Cardiac fibroblast (primary cell): ENCODE data around the gene PRC1.

Source experiments
- DNase-seq, 2 donors: peaks; one replicate each; pipeline versions ENCODE4 v3.0.0 to v3.0.0-alpha.2; 2010; ENCODE audit warnings: low read depth in 2 of 2
- H3K4me3 ChIP-seq, 2 donors: replicated peaks in 1 of 2; 1 replicate in 1 of 2; 2 replicates in 1 of 2; pipeline ENCODE4 v1.5.1; 2011; ENCODE audit warnings: low read depth in 2 of 2, low read length in 2 of 2, mild to moderate bottlenecking in 2 of 2, moderate library complexity in 1 of 2
- TF ChIP-seq, protein P1 (sequence below): IDR thresholded peaks from one replicate; pipeline ENCODE4 v1.5.1; 2011; ENCODE audit warnings: low read depth, mild to moderate bottlenecking, low read length, inconsistent platforms

The PRC1 gene

DNA sequence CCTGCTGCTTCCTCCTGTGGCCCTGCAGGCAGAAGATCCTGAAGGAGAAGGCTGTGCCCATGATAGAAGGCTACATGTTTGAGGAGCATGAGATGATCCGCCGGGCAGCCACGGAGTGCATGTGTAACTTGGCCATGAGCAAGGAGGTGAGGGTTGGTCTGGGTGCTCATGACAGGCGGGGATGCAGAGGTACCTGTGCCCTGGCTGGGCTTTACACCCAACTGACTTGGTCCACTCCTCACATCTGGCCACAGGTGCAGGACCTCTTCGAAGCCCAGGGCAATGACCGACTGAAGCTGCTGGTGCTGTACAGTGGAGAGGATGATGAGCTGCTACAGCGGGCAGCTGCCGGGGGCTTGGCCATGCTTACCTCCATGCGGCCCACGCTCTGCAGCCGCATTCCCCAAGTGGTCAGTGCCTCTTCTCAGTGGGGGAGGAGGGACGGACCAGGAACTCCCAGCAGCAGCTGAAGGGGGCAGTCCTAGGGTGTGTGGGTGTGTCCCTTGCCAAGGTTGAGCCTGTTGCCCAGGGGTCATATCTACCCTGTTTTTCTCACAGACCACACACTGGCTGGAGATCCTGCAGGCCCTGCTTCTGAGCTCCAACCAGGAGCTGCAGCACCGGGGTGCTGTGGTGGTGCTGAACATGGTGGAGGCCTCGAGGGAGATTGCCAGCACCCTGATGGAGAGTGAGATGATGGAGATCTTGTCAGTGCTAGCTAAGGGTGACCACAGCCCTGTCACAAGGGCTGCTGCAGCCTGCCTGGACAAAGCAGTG, 41.2 kb downstream of the PRC1 start:
- TF ChIP-seq, protein P1, sequence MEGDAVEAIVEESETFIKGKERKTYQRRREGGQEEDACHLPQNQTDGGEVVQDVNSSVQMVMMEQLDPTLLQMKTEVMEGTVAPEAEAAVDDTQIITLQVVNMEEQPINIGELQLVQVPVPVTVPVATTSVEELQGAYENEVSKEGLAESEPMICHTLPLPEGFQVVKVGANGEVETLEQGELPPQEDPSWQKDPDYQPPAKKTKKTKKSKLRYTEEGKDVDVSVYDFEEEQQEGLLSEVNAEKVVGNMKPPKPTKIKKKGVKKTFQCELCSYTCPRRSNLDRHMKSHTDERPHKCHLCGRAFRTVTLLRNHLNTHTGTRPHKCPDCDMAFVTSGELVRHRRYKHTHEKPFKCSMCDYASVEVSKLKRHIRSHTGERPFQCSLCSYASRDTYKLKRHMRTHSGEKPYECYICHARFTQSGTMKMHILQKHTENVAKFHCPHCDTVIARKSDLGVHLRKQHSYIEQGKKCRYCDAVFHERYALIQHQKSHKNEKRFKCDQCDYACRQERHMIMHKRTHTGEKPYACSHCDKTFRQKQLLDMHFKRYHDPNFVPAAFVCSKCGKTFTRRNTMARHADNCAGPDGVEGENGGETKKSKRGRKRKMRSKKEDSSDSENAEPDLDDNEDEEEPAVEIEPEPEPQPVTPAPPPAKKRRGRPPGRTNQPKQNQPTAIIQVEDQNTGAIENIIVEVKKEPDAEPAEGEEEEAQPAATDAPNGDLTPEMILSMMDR = no peak
- H3K4me3 ChIP-seq = no peak overlapping the region
- no peak for DNase-seq

DNA sequence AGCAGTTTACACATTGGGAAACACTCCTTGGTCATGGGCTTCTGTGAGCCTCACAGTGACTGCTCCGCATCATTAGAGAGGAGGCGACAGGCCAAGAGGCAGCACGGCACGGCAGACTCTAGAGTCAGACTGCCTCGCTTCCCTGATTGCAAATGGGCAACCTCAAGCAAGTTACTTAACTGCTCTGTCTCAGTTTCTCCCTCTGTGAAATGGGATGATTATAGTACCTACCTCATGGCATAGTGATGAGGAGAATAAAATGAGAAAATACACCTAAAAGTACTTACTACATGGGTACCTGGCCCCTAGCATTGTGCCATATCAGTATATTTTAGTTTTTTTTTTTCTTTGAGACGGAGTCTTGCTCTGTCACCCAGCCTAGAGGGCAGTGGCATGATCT, 43.7 kb downstream of the PRC1 start:
- TF ChIP-seq, protein P1 = no peak
- H3K4me3 ChIP-seq = no peak overlapping the region
- no peak for DNase-seq

DNA sequence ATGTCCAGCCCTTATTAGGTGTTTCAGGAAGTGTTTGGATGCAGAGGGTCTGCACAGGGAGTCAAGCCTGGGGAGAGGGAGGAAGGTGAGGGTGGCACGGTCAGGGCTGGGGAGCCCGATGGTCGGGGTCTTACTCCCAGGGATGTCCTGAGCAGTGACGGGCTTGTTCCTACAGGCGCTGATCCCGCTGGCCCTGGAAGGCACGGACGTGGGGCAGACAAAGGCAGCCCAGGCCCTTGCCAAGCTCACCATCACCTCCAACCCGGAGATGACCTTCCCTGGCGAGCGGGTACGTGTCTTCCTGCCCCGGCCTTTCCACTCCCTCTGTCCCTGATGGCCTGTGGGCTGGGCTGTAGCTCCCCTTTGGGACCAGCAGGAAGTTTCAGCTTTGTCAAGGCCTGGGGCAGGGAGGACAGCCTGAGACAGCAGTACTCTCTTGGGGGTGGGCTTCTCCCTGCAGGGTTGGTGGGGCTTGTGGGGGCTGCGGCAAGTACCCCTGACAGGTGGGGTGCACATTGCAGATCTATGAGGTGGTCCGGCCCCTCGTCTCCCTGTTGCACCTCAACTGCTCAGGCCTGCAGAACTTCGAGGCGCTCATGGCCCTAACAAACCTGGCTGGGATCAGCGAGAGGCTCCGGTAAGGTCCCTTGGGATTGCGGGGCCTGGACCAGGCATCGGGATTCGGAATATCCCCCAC, 44.2 kb downstream of the PRC1 start:
- no peak for DNase-seq
- TF ChIP-seq, protein P1 = no peak
- no peak overlapping the region for H3K4me3 ChIP-seq

DNA sequence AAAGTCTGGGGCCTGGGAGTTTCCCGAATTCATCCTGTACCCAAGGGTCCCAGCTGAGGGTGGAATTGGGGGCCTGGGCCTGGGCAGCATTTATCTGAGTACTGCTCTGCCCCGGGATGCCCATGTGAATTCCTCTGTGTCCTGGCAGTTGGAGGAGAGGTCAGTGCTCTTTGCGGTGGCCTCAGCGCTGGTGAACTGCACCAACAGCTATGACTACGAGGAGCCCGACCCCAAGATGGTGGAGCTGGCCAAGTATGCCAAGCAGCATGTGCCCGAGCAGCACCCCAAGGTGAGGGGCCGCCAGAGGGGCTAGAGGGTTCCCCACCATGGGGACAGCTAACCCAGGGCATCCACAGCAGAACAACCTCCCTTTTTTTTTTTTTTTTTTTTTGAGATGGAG, 45.8 kb downstream of the PRC1 start:
- TF ChIP-seq, protein P1 = no peak
- no peak for DNase-seq
- H3K4me3 ChIP-seq = no peak overlapping the region

DNA sequence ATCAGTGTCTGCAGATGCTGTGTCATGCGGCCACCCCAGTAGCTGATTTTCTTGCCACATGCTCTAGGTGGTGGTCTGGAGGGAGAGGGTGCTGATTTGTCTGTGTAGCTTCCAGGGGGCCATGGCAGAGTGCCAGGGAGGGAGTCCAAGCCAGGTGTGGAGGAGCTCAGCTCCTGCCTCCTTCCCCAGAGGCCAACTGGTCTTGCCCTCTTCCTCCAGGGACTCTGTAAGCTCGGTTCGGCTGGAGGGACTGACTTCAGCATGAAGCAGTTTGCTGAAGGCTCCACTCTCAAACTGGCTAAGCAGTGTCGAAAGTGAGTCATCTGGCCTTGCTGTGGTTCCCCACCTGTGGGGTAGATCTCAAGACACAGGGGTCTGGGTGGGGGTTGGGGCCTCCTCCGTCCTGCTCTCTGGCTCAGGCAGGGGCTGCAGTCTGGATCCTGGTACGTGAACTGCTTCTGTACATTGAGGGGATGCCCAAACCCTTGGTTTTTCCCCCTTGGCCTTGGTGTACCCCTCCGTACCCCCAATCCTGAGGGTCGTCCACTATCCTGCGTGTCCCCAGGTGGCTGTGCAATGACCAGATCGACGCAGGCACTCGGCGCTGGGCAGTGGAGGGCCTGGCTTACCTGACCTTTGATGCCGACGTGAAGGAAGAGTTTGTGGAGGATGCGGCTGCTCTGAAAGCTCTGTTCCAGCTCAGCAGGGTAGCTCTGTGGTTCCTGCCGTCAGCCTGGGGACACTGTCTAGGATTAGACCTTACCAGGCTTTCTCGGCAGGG, 46.6 kb downstream of the PRC1 start:
- TF ChIP-seq, protein P1 = no peak
- no peak overlapping the region for H3K4me3 ChIP-seq
- no peak for DNase-seq

DNA sequence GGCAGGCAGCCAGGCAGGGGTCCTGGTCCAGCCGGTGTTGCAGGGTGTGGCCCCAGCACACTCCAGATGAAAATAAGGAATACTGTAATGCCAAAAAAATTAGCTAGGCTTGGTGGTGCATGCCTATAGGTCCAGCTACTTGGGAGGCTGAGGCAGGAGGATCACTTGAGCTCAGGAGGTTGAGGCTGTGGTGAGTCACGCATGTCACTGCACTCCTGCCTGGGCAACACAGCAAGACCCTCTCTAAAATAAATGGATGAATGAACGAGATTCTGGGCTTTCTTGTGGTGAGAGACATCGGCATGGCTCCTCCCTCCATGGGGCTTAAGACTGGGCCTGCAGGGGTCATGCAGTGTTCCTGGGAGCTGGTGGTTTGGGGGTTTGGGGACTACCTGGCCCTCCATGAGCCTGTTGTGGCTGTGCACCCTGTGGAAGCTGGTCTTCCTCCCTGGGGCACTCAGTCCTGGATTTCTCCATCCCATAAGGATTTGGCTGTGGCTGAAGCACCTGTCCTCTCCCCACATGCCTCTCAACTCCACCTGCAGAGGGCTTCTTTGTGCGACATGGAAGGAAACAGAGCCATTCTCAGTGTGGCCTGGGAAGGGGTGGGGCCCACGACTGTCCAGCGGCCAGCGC, 47.3 kb downstream of the PRC1 start:
- no peak overlapping the region for H3K4me3 ChIP-seq
- no peak for DNase-seq
- TF ChIP-seq, protein P1 = no peak
